Lower lobe of right lung (tissue), 2 donors: ENCODE measurements around the gene SLC1A7. TPM values are rescaled to one million over a fixed set of nuclear protein-coding genes. Genes with fewer than 3 reads are reported as not detected.

Experiments used
- ATAC-seq, 2 donors: fragments of 200-7000 bp; cut with Tn5 transposase; one replicate each; pipeline ENCODE4 v1.9.1; 2020 to 2022; ENCODE audit warnings: mild to moderate bottlenecking in 2 of 2, moderate library complexity in 2 of 2
- DNase-seq: peaks from one replicate; pipeline ENCODE4 v3.0.0-alpha.2; 2020
- H3K27ac ChIP-seq: fragments of 200-600 bp; one replicate; pipeline ENCODE4 v1.8.0; 2022
- H3K27me3 ChIP-seq: fragments of 200-600 bp; one replicate; pipeline ENCODE4 v1.8.0; 2022; ENCODE audit warnings: low read depth
- H3K36me3 ChIP-seq: fragments of 200-600 bp; one replicate; pipeline ENCODE4 v1.8.0; 2022; ENCODE audit warnings: mild to moderate bottlenecking
- H3K4me1 ChIP-seq: fragments of 200-600 bp; one replicate; pipeline ENCODE4 v1.8.0; 2022
- H3K4me3 ChIP-seq: fragments of 200-600 bp; one replicate; pipeline ENCODE4 v1.8.0; 2022; ENCODE audit warnings: mild to moderate bottlenecking
- H3K9me3 ChIP-seq: fragments of 200-600 bp; one replicate; pipeline ENCODE4 v1.8.0; 2022
- CTCF ChIP-seq: fragments of 200-600 bp; IDR thresholded peaks from one replicate; pipeline ENCODE4 v1.8.0; 2022; ENCODE audit warnings: antibody characterized with exemption, mild to moderate bottlenecking
- intact Hi-C: fragments of 100-400 bp; cut with DNase I; formaldehyde crosslinking; loops from one replicate; pipeline ENCODE4 v1.11.0; 2022
- total RNA-seq: library from RNA; stranded (reverse); fragmentation: NEBNext Ultra II Directional; extraction: Animal tissue kit (Norgen Biotek cat#: 25700); gene quantifications from one replicate; pipeline ENCODE4 v1.2.1, GENCODE V29; 2021
- donor health status: DM: no; HTN: yes; CAD: no; lungs with severe emphysema.

SLC1A7 gene
- total RNA-seq, 1 donor from 2014 or later = 0.68 TPM

GRCh38 chr1:53079251-53079650 is 63.2 kb downstream of the SLC1A7 start:
- Histone ChIP-seq H3K36me3 (peaks cover 4% of the 10 kb centered on the region), H3K27ac (no peak overlapping the region), H3K4me3 (no peak overlapping the region), H3K9me3 (no peaks in the 10 kb centered on the region), H3K27me3 (no peaks in the 10 kb centered on the region), H3K4me1 (no peaks in the 10 kb centered on the region)
- intact Hi-C loops = no loop called here
- DNase-seq (peak; percentile 24), ATAC-seq (no peak)
- TF ChIP-seq CTCF = no peak

GRCh38 chr1:53078333-53079101 is 63.9 kb downstream of the SLC1A7 start:
- Histone ChIP-seq H3K4me3 (no peak overlapping the region), H3K27me3 (no peaks in the 10 kb centered on the region), H3K9me3 (no peaks in the 10 kb centered on the region), H3K36me3 (peaks cover 4% of the 10 kb centered on the region), H3K27ac (no peak overlapping the region), H3K4me1 (no peaks in the 10 kb centered on the region)
- DNase-seq = peak; percentile 45
- intact Hi-C loops = no loop called here
- TF ChIP-seq CTCF = no peak
- no peak for ATAC-seq

- H3K27ac ChIP-seq = no peak overlapping the region
- H3K4me3 ChIP-seq = no peak overlapping the region
- H3K9me3 ChIP-seq = no peaks in the 10 kb centered on the region
- H3K27me3 ChIP-seq = no peaks in the 10 kb centered on the region
- no peaks in the 10 kb centered on the region for H3K4me1 ChIP-seq
- TF ChIP-seq CTCF = no peak
- ATAC-seq = no peak
- intact Hi-C loops = no loop called here
- DNase-seq = peak; percentile 22
- peaks cover 4% of the 10 kb centered on the region for H3K36me3 ChIP-seq
Observed at GRCh38 chr1:53077599-53077965, 64.9 kb downstream of the SLC1A7 start.

GRCh38 chr1:53076721-53077598 is 65.5 kb downstream of the SLC1A7 start:
- ATAC-seq (no peak), DNase-seq (peak; percentile 41)
- Histone ChIP-seq H3K27ac (no peak overlapping the region), H3K36me3 (peaks cover 4% of the 10 kb centered on the region), H3K4me1 (no peaks in the 10 kb centered on the region), H3K27me3 (no peaks in the 10 kb centered on the region), H3K4me3 (no peak overlapping the region), H3K9me3 (no peaks in the 10 kb centered on the region)
- intact Hi-C loops = no loop called here
- TF ChIP-seq CTCF = no peak

- no peak for TF ChIP-seq CTCF
- peak; percentile 22 for DNase-seq
- no peak overlapping the region for H3K27ac ChIP-seq
- H3K4me3 ChIP-seq = no peak overlapping the region
- ATAC-seq = no peak
- intact Hi-C loops = no loop called here
- H3K9me3 ChIP-seq = no peaks in the 10 kb centered on the region
- peaks cover 4% of the 10 kb centered on the region for H3K36me3 ChIP-seq
- H3K27me3 ChIP-seq = no peaks in the 10 kb centered on the region
- no peaks in the 10 kb centered on the region for H3K4me1 ChIP-seq
Observed at GRCh38 chr1:53076165-53076564, 66.3 kb downstream of the SLC1A7 start.
